PC-9 (cell line): Measurements from ENCODE around the gene CUTC. TPM values are rescaled to one million over a fixed set of nuclear protein-coding genes. Genes with fewer than 3 reads are reported as not detected.

Experiments
- BruUV-seq: library from RNA; stranded (reverse); fragments of 400-500 nt; replicated peaks from 2 replicates; lab custom pipeline; 2021; lab: Mats Ljungman, UMichigan
- CTCF ChIA-PET: fragments of 300-600 bp; sonication (Branson Sonifier 250); formaldehyde crosslinking; loops from one replicate; lab custom pipeline; 2022; ENCODE audit warnings: antibody characterized with exemption; lab: Charles Lee
- POLR2A ChIA-PET: fragments of 300-600 bp; sonication (Branson Sonifier 250); formaldehyde crosslinking; loops from one replicate; lab custom pipeline; 2022; ENCODE audit warnings: antibody characterized with exemption; ENCODE audit not compliant: unreplicated experiment; lab: Charles Lee
- DNase-seq, 2 experiments: peaks; one replicate each; pipeline versions ENCODE4 v3.0.0 to v3.0.0-alpha.2; 2015 to 2022; ENCODE audit warnings: mixed read lengths in 1 of 2
- H2AFZ ChIP-seq: fragments of 200-600 bp; sonication (generic); 2 replicates; pipeline ENCODE4 v1.8.1; 2017; ENCODE audit warnings: antibody characterized with exemption
- H3F3A ChIP-seq: fragments of 200-600 bp; sonication (generic); 2 replicates; pipeline ENCODE4 v1.8.1; 2017; ENCODE audit warnings: antibody characterized with exemption, mild to moderate bottlenecking, low read depth; ENCODE audit not compliant: insufficient read depth
- H3K27ac ChIP-seq: fragments of 200-600 bp; sonication (generic); 2 replicates; pipeline ENCODE4 v1.6.1; 2016; ENCODE audit warnings: mixed run types
- H3K27me3 ChIP-seq: fragments of 200-600 bp; sonication (generic); 2 replicates; pipeline ENCODE4 v1.6.1; 2016; ENCODE audit warnings: low read depth, mixed run types; ENCODE audit not compliant: insufficient read depth
- H3K36me3 ChIP-seq: fragments of 200-600 bp; sonication (generic); 2 replicates; pipeline ENCODE4 v1.6.1; 2016; ENCODE audit warnings: low read depth, mixed run types
- H3K4me1 ChIP-seq: fragments of 200-600 bp; sonication (generic); replicated peaks from 2 replicates; pipeline ENCODE4 v1.6.1; 2016; ENCODE audit warnings: mixed run types; ENCODE audit not compliant: insufficient read depth
- H3K4me2 ChIP-seq: fragments of 200-600 bp; sonication (generic); 2 replicates; pipeline ENCODE4 v1.6.1; 2017; ENCODE audit warnings: mixed run types
- H3K4me3 ChIP-seq: fragments of 200-600 bp; sonication (generic); 2 replicates; pipeline ENCODE4 v1.6.1; 2016; ENCODE audit warnings: mixed run types
- H3K79me2 ChIP-seq: fragments of 200-600 bp; sonication (generic); 2 replicates; pipeline ENCODE4 v1.6.1; 2017; ENCODE audit warnings: low read depth, mixed run types
- H3K9me2 ChIP-seq: fragments of 200-600 bp; sonication (generic); 2 replicates; pipeline ENCODE4 v1.8.1; 2017; ENCODE audit warnings: mild to moderate bottlenecking; ENCODE audit not compliant: insufficient read depth
- H3K9me3 ChIP-seq: fragments of 200-600 bp; sonication (generic); 2 replicates; pipeline ENCODE4 v1.8.1; 2016; ENCODE audit warnings: low read depth; ENCODE audit not compliant: insufficient read depth
- H4K20me1 ChIP-seq: fragments of 200-600 bp; sonication (generic); 2 replicates; pipeline ENCODE4 v1.8.1; 2017; ENCODE audit not compliant: insufficient read depth
- EZH2 ChIP-seq: fragments of 200-600 bp; sonication (generic); IDR thresholded peaks from 2 replicates; pipeline ENCODE4 v1.8.0; 2017; ENCODE audit warnings: antibody characterized with exemption, low read depth
- intact Hi-C: fragments of 100-400 bp; cut with micrococcal nuclease; formaldehyde crosslinking; loops from one replicate; pipeline ENCODE4 v1.10.0; 2022; ENCODE audit not compliant: unreplicated experiment
- total RNA-seq: library from RNA; stranded (reverse); gene quantifications from 2 replicates; pipeline ENCODE4 v1.2.3, GENCODE V29; 2021
- TF ChIP-seq, protein P1 (sequence below): fragments of 200-600 bp; sonication (generic); conservative IDR thresholded peaks from 2 replicates; pipeline ENCODE4 v1.6.1; 2017; ENCODE audit warnings: mixed run types, antibody characterized with exemption, mild to moderate bottlenecking, moderate library complexity

Gene CUTC
- total RNA-seq, 1 experiment from 2014 or later = 7.6 TPM

DNA sequence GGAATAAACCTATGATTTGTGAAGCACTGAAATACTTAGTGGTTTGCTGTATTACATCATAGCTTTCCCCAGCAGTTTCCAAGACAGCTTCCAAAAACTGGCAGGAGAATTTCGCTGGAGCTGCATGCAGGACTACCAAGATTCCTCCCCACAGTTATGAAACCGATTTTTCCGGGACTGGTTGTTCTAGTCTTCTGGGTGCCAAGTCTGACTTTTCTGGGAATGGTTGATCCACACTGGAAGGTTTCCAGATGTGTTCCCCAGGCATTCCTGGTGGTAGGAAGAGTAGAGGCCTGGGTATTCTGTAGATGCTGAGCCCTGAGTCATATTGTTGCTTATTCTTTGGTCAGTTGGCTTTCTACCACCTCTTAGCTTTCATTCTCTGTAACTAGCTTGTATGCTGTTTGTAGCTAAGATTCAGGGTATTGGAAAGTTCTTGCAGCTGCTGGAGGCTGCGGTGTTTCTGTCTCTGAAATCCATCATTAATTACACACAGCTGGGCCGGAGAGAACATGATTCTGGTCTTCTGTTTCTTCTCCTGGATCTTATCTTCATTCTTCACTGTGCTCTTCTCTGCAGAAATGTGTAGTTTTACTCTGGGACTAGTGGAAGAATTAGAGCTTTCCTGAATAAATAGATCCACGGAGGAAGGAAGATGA is 56.7 kb downstream of the CUTC start:
- H2AFZ ChIP-seq = no peak overlapping the region
- TF ChIP-seq, protein P1, sequence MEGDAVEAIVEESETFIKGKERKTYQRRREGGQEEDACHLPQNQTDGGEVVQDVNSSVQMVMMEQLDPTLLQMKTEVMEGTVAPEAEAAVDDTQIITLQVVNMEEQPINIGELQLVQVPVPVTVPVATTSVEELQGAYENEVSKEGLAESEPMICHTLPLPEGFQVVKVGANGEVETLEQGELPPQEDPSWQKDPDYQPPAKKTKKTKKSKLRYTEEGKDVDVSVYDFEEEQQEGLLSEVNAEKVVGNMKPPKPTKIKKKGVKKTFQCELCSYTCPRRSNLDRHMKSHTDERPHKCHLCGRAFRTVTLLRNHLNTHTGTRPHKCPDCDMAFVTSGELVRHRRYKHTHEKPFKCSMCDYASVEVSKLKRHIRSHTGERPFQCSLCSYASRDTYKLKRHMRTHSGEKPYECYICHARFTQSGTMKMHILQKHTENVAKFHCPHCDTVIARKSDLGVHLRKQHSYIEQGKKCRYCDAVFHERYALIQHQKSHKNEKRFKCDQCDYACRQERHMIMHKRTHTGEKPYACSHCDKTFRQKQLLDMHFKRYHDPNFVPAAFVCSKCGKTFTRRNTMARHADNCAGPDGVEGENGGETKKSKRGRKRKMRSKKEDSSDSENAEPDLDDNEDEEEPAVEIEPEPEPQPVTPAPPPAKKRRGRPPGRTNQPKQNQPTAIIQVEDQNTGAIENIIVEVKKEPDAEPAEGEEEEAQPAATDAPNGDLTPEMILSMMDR = no peak
- TF ChIP-seq EZH2 = no peak
- H3K4me2 ChIP-seq = peak overlapping the region; percentile 16; the same call in 1 of the 2 replicates

GRCh38 chr10:99791831-99792230 is 59.8 kb downstream of the CUTC start:
- Histone ChIP-seq H3K36me3 (peaks cover 18% of the 10 kb centered on the region), H2AFZ (no peak overlapping the region), H3K27me3 (no peaks in the 10 kb centered on the region), H3K27ac (no peak overlapping the region), H3K9me2 (no peaks in the 10 kb centered on the region), H3K9me3 (no peaks in the 10 kb centered on the region), H4K20me1 (no peaks in the 10 kb centered on the region), H3F3A (peaks cover 5% of the 10 kb centered on the region; the same call in 1 of the 2 replicates), H3K4me1 (peaks cover 9% of the 10 kb centered on the region; the same call in 1 of the 2 replicates), H3K4me2 (no peak overlapping the region), H3K79me2 (peaks cover 44% of the 10 kb centered on the region), H3K4me3 (no peak overlapping the region)
- ChIA-PET POLR2A (no interaction called here), CTCF (no interaction called here)
- no peak for DNase-seq
- intact Hi-C loops = no loop called here
- no TSS peak for BruUV-seq
- TF ChIP-seq EZH2 = no peak
- TF ChIP-seq, protein P1 = no peak

More for the DNA sequence above, 56.7 kb downstream of the CUTC start:
- BruUV-seq = no TSS peak
- H3F3A ChIP-seq = peaks cover 25% of the 10 kb centered on the region
- ChIA-PET POLR2A (interaction anchor here (0.7 kb wide), 1 partner anchor 20 kb away, joined by 4 read pairs; no protein-coding TSS in a partner anchor), CTCF (no interaction called here)
- peaks cover 37% of the 10 kb centered on the region for H3K4me1 ChIP-seq
- peaks cover 28% of the 10 kb centered on the region for H3K36me3 ChIP-seq
- no peak overlapping the region for H3K4me3 ChIP-seq
- H3K27me3 ChIP-seq = no peaks in the 10 kb centered on the region
- no peak overlapping the region for H3K27ac ChIP-seq
- H3K9me2 ChIP-seq = no peaks in the 10 kb centered on the region
- H3K79me2 ChIP-seq = peaks cover 75% of the 10 kb centered on the region
- no peak for DNase-seq
- intact Hi-C loops = loop anchor here (5.0 to 10.0 kb wide), 2 partner anchors 36 to 354 kb away; partner anchors contain the start of gene GOT1
- no peaks in the 10 kb centered on the region for H3K9me3 ChIP-seq
- no peaks in the 10 kb centered on the region for H4K20me1 ChIP-seq

GRCh38 chr10:99793819-99794218 is 61.8 kb downstream of the CUTC start:
- Histone ChIP-seq H3K4me3 (no peak overlapping the region), H4K20me1 (no peaks in the 10 kb centered on the region), H3K4me2 (no peak overlapping the region), H3K4me1 (no peaks in the 10 kb centered on the region), H2AFZ (no peak overlapping the region), H3K27ac (no peak overlapping the region), H3K9me2 (no peaks in the 10 kb centered on the region), H3K36me3 (peaks cover 15% of the 10 kb centered on the region), H3K9me3 (no peaks in the 10 kb centered on the region), H3K27me3 (no peaks in the 10 kb centered on the region), H3K79me2 (peaks cover 25% of the 10 kb centered on the region), H3F3A (peaks cover 5% of the 10 kb centered on the region; the same call in 1 of the 2 replicates)
- POLR2A ChIA-PET = interaction anchor here (0.6 kb wide), 1 partner anchor 382 kb away, joined by 3 read pairs; no protein-coding TSS in a partner anchor
- no TSS peak for BruUV-seq
- DNase-seq = no peak
- intact Hi-C loops = no loop called here
- CTCF ChIA-PET = no interaction called here
- TF ChIP-seq, protein P1 = no peak
